Measurements from ENCODE around the gene ARHGAP26. TPM values are rescaled to one million over a fixed set of nuclear protein-coding genes. Genes with fewer than 3 reads are reported as not detected.

Gene ARHGAP26
- total RNA-seq, 1 donor from 2014 or later: 35.4 TPM

DNA sequence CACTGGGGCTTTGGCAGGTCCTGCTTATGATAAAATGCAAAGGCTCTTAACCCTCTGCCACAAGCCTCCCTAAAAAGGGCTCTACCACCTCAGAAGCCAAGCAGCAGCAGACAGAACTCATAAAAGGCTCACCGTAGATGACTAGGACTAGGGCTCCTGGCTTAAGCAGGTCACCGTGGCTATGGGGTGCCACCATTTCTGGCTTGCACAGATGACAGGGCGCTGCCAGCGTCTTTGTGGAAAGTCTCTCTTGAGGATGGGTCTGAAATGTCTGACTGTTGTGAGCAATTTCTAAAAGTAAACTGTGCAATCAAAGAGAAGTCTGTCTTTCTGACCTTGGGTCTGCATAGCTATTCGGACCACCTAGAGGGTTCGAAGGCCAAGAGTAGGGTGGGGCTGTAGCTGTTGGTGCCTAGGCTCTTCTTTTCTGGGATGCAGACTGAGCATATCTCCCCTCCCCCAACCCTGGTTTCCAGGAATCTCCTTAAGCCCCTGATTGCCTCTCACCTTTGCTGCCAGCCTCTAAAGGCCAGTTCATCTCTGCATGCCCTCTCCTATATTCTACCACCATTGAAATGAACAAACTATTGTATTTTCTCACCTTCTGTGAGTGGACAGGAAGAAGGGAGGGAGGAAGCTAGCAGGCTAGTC is 307.4 kb downstream of the ARHGAP26 start:
- Histone ChIP-seq H3K4me3 (no peak overlapping the region), H3K9me3 (no peaks in the 10 kb centered on the region), H3K27ac (no peak overlapping the region), H3K27me3 (no peaks in the 10 kb centered on the region), H3K4me1 (no peaks in the 10 kb centered on the region), H3K36me3 (no peaks in the 10 kb centered on the region)
- TF ChIP-seq, protein P1, sequence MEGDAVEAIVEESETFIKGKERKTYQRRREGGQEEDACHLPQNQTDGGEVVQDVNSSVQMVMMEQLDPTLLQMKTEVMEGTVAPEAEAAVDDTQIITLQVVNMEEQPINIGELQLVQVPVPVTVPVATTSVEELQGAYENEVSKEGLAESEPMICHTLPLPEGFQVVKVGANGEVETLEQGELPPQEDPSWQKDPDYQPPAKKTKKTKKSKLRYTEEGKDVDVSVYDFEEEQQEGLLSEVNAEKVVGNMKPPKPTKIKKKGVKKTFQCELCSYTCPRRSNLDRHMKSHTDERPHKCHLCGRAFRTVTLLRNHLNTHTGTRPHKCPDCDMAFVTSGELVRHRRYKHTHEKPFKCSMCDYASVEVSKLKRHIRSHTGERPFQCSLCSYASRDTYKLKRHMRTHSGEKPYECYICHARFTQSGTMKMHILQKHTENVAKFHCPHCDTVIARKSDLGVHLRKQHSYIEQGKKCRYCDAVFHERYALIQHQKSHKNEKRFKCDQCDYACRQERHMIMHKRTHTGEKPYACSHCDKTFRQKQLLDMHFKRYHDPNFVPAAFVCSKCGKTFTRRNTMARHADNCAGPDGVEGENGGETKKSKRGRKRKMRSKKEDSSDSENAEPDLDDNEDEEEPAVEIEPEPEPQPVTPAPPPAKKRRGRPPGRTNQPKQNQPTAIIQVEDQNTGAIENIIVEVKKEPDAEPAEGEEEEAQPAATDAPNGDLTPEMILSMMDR (IDR thresholded peaks at IDR 0.05): no peak
- ATAC-seq: no peak
- DNase-seq: no peak
- intact Hi-C loops (cut with DNase I): no loop called here

DNA sequence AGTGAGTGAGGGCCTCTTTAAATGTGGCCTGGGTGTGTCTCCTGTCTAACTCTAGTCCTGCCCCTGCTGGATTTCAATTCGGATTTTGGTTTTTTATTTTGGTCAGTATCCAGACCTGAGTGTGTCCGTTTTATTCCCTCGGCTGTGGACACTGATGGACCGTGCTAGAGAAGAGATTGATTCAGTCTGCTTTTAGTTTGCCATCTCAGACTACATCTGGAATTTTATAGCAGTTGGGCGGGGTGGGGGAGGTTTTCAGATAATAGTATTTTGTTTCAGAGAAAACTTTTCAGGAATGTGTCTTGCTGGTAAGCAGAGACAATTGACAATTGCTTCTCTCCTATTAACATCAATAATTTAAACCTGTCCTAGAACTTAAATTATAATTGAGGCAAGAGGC is 308.1 kb downstream of the ARHGAP26 start:
- Histone ChIP-seq H3K4me3 (no peak overlapping the region), H3K27ac (no peak overlapping the region), H3K36me3 (no peaks in the 10 kb centered on the region), H3K27me3 (no peaks in the 10 kb centered on the region), H3K9me3 (no peaks in the 10 kb centered on the region), H3K4me1 (no peaks in the 10 kb centered on the region)
- DNase-seq (no peak), ATAC-seq (no peak)
- TF ChIP-seq, protein P1 (IDR thresholded peaks at IDR 0.05): no peak
- intact Hi-C loops (cut with DNase I): no loop called here

DNA sequence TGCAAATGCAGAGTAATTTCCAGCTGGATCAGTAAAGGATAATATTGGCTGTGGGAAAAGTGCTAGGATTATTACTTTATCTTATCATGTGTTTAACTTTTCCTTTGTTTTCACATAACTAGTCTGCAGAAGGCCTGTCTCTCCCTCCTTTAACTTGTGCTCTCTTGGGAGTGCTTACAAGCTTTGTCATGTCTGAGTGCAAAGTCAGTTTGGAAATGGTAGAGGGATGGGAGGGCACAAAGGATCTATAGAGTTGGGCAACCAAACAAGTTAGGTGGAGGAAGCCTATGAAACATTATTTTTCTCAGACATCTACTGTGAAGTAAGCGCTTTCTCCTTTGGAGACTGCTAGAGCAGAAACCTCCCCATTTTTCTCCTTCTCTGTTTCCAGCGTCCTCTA is 308.8 kb downstream of the ARHGAP26 start:
- Histone ChIP-seq H3K9me3 (no peaks in the 10 kb centered on the region), H3K27ac (no peak overlapping the region), H3K4me1 (no peaks in the 10 kb centered on the region), H3K27me3 (no peaks in the 10 kb centered on the region), H3K4me3 (no peak overlapping the region), H3K36me3 (no peaks in the 10 kb centered on the region)
- TF ChIP-seq, protein P1 (IDR thresholded peaks at IDR 0.05): no peak
- intact Hi-C loops (cut with DNase I): no loop called here
- ATAC-seq: no peak
- DNase-seq: no peak

DNA sequence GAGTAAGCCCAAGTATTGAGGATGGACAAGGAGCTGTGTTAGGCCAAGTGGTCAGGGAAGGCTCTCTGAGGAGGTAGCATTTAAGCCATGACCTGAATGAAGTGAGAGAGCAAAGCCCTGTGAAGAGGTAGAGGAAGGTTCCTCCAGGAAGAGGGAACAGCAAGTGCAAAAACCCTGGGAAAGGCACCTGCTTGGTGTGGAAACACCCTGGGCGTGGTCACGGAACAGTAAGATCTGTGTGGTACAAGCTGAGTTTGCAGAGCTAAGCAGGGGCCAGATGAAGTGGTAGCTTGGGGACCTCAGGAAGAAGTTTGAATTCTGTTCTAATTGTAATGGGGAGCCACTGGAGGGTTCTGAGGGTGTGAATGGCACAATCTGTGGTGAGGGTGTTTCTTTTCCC is 310.2 kb downstream of the ARHGAP26 start:
- Histone ChIP-seq H3K4me1 (no peaks in the 10 kb centered on the region), H3K27ac (no peak overlapping the region), H3K27me3 (no peaks in the 10 kb centered on the region), H3K36me3 (no peaks in the 10 kb centered on the region), H3K4me3 (no peak overlapping the region), H3K9me3 (no peaks in the 10 kb centered on the region)
- TF ChIP-seq, protein P1 (IDR thresholded peaks at IDR 0.05): no peak
- intact Hi-C loops (cut with DNase I): no loop called here
- no peak for ATAC-seq
- no peak for DNase-seq

DNA sequence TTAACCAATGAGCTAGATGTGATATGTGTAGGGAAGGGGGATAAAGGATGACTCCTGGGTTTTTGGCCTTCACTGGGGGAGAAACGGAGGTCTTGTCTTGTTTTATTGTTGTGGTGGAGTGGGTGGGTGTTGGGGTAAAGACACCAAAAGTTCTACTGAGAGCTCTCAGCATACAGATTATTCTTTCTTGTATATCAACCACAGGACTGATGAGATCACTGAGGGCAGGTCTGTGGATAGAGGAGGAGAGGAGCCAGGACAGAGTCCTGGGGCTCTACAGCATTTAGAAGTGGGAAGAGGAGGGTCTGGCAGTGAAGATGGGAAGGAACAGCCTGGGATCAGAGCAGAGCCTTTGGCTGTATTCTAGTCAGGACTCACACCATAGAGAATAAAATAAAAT is 310.8 kb downstream of the ARHGAP26 start:
- no peaks in the 10 kb centered on the region for H3K36me3 ChIP-seq
- TF ChIP-seq, protein P1 (IDR thresholded peaks at IDR 0.05): no peak
- intact Hi-C loops (cut with DNase I): no loop called here
- no peaks in the 10 kb centered on the region for H3K4me1 ChIP-seq
- H3K9me3 ChIP-seq: no peaks in the 10 kb centered on the region
- H3K4me3 ChIP-seq: no peak overlapping the region
- ATAC-seq (no peak), DNase-seq (no peak)
- H3K27me3 ChIP-seq: no peaks in the 10 kb centered on the region
- no peak overlapping the region for H3K27ac ChIP-seq

DNA sequence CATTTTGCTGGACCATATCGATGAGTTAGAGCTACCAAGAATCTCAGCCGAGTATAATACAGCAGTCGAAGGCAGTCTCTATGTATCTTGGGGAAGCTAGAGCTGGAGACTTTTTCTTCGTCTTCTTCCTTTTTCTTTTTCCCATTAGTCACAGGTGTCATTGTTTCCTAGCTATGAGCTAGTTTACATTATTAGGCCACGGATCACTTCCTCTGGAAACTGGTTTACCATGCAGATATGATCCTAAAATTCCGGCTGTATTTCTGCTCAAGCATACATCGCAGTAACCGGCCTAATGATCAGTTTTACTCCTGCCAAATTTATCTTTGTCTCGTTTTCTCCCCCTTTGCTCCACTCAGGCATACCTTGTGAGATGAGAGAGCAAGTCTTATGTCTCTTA is 312.8 kb downstream of the ARHGAP26 start:
- ATAC-seq (no peak), DNase-seq (no peak)
- no peaks in the 10 kb centered on the region for H3K4me1 ChIP-seq
- no peak overlapping the region for H3K27ac ChIP-seq
- H3K4me3 ChIP-seq: no peak overlapping the region
- no peaks in the 10 kb centered on the region for H3K27me3 ChIP-seq
- intact Hi-C loops (cut with DNase I): no loop called here
- TF ChIP-seq, protein P1 (IDR thresholded peaks at IDR 0.05): no peak
- no peaks in the 10 kb centered on the region for H3K36me3 ChIP-seq
- no peaks in the 10 kb centered on the region for H3K9me3 ChIP-seq
